Lung (tissue), 12 donors: ENCODE data around the gene PPHLN1. TPM values are rescaled to one million over a fixed set of nuclear protein-coding genes. Genes with fewer than 3 reads are reported as not detected.

Source experiments
- ATAC-seq: fragments of 200-7000 bp; cut with Tn5 transposase; one replicate; pipeline ENCODE4 v1.9.1; 2020; ENCODE audit warnings: moderate number of reproducible peaks; ENCODE audit not compliant: insufficient read depth, low FRiP score
- DNase-seq, 3 donors: peaks; one replicate each; pipeline ENCODE4 v3.0.0-alpha.2; 2013 to 2017
- H3K27ac ChIP-seq, 2 donors: one replicate each; pipeline ENCODE4 v1.5.1; 2013; ENCODE audit warnings: mild to moderate bottlenecking in 2 of 2, moderate library complexity in 2 of 2, control low read depth in 1 of 2, inconsistent platforms in 1 of 2, low read depth in 1 of 2, low read length in 1 of 2
- H3K27me3 ChIP-seq, 3 donors: one replicate each; pipeline ENCODE4 v1.5.1; 2013; ENCODE audit warnings: low read length in 2 of 3; ENCODE audit not compliant: control insufficient read depth in 3 of 3, insufficient read depth in 3 of 3
- H3K36me3 ChIP-seq, 4 donors: one replicate each; pipeline ENCODE4 v1.5.1; 2013; ENCODE audit warnings: low read length in 4 of 4, mild to moderate bottlenecking in 1 of 4, moderate library complexity in 1 of 4; ENCODE audit not compliant: control insufficient read depth in 4 of 4, insufficient read depth in 4 of 4
- H3K4me1 ChIP-seq, 5 donors: one replicate each; pipeline ENCODE4 v1.5.1; 2013; ENCODE audit warnings: low read length in 5 of 5, mild to moderate bottlenecking in 2 of 5, moderate library complexity in 1 of 5; ENCODE audit not compliant: control insufficient read depth in 5 of 5, insufficient read depth in 5 of 5
- H3K4me3 ChIP-seq: one replicate; pipeline ENCODE4 v1.5.1; 2013; ENCODE audit warnings: mild to moderate bottlenecking, control low read depth, moderate library complexity
- H3K9ac ChIP-seq, 2 donors: one replicate each; pipeline ENCODE4 v1.5.1; 2013; ENCODE audit warnings: low read length in 2 of 2, control low read depth in 1 of 2; ENCODE audit not compliant: insufficient read depth in 1 of 2
- H3K9me3 ChIP-seq, 4 donors: one replicate each; pipeline ENCODE4 v1.5.1; 2013; ENCODE audit warnings: low read length in 3 of 4, mild to moderate bottlenecking in 1 of 4, moderate library complexity in 1 of 4; ENCODE audit not compliant: control insufficient read depth in 4 of 4, insufficient read depth in 3 of 4
- CTCF ChIP-seq: IDR thresholded peaks from 2 replicates; pipeline ENCODE4 v1.5.1; 2012; ENCODE audit warnings: mild to moderate bottlenecking; ENCODE audit errors: control extremely low read depth, extremely low read depth
- WGBS, 2 donors: extraction: QIAGEN DNeasy Blood & Tissue Kit; methylation state at CpG; one replicate each; pipeline ENCODE4 v1.1.7; 2013; 5-methylcytosine and 5-hydroxymethylcytosine counted together
- polyA plus RNA-seq, 2 donors: library from polyadenylated mRNA; stranded (reverse); fragments of 200-250 nt; gene quantifications; one replicate each; pipeline ENCODE4 v1.2.1, GENCODE V29; 2013
- total RNA-seq, 2 donors: library from RNA; depleted of rRNA in 1 of 2; stranded (reverse); fragments of >200 nt in 1 of 2; gene quantifications; one replicate each; pipeline ENCODE4 v1.2.1, GENCODE V29; 2014 to 2021
- donor health status: control.
- donor health status: control.
- donor health status: Bipolar disorder and iron deficiency.
- donor health status: healthy.
- donor health status: DM: yes; HTN: yes; CAD: no.

Gene PPHLN1
- total and polyA plus RNA-seq, 4 donors = 26.5 to 72.5 (median 34.3) TPM

DNA sequence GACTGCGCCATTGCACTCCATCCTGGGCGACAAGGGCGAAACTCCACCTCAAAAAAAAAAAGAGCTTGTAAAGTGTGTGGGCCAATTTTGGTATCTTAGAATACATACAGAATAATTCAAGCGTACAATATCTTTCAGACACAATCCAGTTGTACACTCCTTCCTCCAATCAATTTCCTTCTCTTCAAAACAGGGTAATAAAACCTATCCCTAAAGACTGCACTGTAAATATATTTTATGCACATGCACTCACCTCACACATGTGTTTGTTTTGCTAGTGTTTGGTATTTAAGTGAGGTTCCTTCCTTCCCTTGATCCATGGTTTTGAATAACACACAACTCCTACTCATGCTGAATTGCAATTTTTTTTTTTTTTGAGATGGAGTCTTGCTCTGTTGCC, 137.7 kb downstream of the PPHLN1 start:
- no peak overlapping the region for H3K9ac ChIP-seq
- ATAC-seq (no peak), DNase-seq (no peak)
- no peaks in the 10 kb centered on the region for H3K9me3 ChIP-seq
- peaks cover 0 to 3% (median 0%) of the 10 kb centered on the region in 5 donors for H3K4me1 ChIP-seq
- TF ChIP-seq CTCF = no peak
- H3K27me3 ChIP-seq = no peaks in the 10 kb centered on the region
- H3K27ac ChIP-seq = no peak overlapping the region
- H3K36me3 ChIP-seq = peaks cover 3 to 46% (median 26%) of the 10 kb centered on the region in 4 donors
- 95 to 97% methylated on average over 4 of the region's 4 CpGs for WGBS, 2 donors
- no peak overlapping the region for H3K4me3 ChIP-seq

DNA sequence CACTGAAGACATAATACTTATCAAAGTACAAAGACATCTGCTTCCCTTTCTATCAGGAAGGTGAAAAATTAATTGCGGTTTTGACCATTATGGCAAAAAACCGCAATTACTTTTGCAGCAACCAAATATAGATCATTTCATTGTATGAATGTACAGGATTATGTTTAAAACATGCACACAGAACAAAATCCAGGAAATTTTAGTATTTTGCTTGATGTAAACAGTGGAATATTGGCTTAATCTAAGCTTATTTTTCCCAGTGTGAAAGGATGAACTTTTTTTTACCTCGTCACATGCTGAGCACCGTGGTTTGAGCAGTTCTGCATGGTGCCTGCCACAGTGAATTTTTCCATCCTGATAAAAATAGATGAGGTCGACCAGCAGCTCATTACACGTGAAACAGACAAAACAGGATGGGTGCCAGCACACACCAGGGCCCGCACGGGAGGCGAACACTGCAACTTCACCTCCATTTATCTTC, 142.4 kb downstream of the PPHLN1 start:
- ATAC-seq = no peak
- Histone ChIP-seq H3K27ac (no peak overlapping the region), H3K9ac (no peak overlapping the region), H3K4me1 (peaks cover 0 to 14% (median 0%) of the 10 kb centered on the region in 5 donors), H3K27me3 (no peaks in the 10 kb centered on the region), H3K36me3 (peaks cover 7 to 45% (median 25%) of the 10 kb centered on the region in 4 donors), H3K9me3 (no peaks in the 10 kb centered on the region), H3K4me3 (no peak overlapping the region)
- 24 to 43% methylated on average over 9 of the region's 9 CpGs for WGBS, 2 donors
- DNase-seq = no peak
- TF ChIP-seq CTCF = no peak

DNA sequence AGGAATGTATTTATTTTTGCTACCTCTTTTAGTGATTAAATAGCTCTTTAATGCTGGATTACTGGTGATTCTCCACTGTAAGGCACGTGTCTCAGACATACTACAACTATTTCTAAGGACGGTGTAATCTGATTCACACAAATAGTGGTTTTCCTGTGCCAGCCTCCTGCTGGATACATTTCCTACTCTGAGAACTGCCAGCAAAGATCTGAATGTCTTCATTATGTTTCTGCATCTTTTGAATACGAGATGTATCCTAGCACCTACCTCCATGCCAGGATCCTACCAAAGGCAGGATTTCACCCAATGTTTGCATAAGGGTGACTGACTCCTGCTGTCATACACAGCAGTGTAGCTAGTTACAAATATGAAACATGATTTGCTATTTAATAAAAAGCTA, 143.0 kb downstream of the PPHLN1 start:
- H3K27me3 ChIP-seq = no peaks in the 10 kb centered on the region
- WGBS, 2 donors = 18 to 42% methylated on average over 3 of the region's 3 CpGs
- peaks cover 0 to 19% (median 0%) of the 10 kb centered on the region in 5 donors for H3K4me1 ChIP-seq
- H3K9me3 ChIP-seq = no peaks in the 10 kb centered on the region
- no peak overlapping the region for H3K9ac ChIP-seq
- peaks cover 7 to 41% (median 25%) of the 10 kb centered on the region in 4 donors for H3K36me3 ChIP-seq
- H3K27ac ChIP-seq = no peak overlapping the region
- ATAC-seq = no peak
- no peak overlapping the region for H3K4me3 ChIP-seq
- no peak for TF ChIP-seq CTCF
- DNase-seq = no peak
